GM19023 (cell line): Measurements from ENCODE around the gene ZPR1.
"Not testable (repeated sequence)": the region's sequence is repeated elsewhere in the genome, so short reads cannot be mapped to it uniquely, and the experiment has no call there.

ENCODE experiments used
- ATAC-seq: cut with Tn5 transposase; IDR thresholded peaks from one replicate; pipeline ENCODE4 v1.9.1; 2021; ENCODE audit warnings: mild to moderate bottlenecking, moderate library complexity; ENCODE audit not compliant: unreplicated experiment

The ZPR1 gene

DNA sequence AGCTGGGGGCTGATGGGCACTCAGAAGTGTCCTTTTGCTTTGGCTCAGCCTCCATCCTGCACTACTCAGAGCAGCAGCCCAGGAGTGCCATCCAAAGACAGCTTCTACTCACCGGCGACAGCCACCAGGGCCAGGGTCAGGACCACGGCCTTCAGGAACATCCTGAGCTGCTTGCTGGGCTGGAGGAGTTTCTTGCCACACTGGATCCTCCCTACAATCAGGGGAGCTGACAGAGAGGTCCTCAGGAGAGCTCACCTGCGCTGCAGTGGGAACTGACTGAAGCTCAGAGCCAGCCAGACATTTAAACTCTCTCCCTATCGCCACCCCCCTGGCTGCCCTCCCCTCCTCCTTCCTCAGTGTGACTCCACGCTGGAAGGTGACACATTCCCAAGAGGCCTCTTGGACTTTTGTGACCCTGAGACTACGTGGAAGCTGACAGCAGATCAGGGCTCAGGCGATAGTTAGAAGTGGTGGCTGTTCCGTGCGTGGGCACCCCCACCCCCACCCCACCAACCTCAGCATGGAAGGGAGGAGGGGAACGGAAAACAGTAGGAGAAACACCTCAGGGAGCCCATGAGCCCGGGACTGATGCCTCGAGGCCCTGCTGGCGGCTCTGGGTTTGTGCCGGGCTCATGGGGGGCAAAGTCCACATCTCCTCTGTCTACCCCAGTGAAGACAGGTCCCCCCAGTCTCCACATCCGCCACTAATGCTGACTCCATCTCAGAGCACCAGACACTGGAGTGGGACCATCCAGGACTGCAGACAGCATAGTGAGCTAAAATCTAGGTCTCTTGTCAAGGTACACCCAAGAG is 35.4 kb upstream of the ZPR1 start, which contains the start of gene APOA4:
TSS of gene APOA4 (minus strand) at position 274 of the 813 bp plus-strand sequence. CDS start at position 161, 113 bp downstream.
- no peak for ATAC-seq

DNA sequence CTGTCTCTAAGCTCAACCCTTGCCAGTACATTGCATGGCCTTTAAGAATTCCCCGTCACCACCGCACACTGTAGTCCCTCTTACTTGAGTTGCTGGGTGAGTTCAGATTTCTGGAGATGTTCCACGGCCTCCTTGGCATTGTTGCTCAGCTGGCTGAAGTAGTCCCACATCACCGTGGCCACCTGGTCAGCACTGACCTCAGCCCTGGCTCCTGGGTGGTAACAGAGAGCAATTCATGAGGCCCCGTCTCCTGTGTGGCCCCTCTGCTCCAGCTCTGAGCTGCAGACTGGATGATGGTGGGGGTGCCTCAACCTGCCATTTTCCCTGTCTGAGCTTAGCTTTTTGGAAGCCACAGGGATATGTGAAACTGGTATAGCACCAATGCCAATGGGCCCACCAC is 34.8 kb upstream of the ZPR1 start:
- no peak for ATAC-seq

DNA sequence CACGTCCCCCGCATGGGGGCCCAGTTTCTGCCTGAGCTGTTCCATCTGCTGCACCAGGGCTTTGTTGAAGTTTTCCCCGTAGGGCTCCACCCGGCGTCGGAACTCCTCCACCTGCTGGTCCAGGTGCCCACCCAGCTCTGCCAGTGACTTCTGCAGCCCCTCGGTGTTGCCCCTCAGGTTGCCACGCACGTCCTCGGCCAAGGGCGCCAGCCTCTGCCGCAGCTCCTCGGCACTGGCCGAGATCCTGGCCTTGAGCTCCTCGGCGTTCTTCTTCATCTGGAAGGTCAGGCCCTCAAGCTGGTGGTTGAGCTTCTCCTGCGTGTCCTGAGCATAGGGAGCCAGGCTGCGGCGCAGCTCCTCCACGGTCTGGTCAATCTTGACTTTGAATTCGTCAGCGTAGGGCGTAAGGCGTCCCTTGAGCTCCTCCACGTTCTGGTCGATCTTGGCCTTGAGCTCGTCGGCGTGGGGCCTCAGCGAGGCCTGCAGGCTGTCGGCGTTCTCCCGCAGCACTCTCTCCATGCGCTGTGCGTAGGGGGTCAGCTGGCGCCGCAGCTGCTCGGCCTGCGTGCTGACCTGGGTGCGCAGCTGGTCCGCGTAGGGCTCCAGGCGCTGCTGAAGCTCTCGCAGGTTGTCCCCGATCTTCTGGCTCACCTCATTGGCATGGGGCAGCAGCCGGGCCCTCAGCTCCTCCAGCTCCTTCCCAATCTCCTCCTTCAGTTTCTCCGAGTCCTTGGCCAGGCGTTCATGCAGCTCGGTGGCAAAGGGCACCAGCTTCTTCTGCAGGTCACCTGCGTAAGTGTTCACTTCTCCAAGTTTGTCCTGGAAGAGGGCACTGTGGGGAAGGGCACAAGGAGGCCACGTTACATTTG is 33.5 kb upstream of the ZPR1 start:
- no peak for ATAC-seq

DNA sequence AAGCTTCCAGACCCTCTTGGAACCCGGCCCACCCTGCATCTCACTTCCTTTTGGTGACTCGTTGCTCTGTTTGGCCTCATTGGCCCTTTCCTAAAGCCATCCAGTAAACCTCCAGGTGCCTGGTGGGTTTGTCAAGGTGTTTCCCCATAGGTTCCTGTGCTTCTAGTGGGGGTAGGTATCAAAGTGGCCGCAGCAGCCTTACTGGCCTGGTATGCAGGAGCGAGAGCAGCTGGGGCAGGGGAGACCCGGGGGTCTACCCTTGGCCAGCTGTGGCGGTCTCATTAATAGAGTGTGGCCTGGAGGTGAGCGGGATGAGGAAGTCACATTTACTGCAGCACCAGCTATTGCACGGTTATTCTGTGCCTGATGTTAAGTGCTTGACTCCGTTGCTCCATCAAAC is 31.2 kb upstream of the ZPR1 start:
- ATAC-seq, result no peak

DNA sequence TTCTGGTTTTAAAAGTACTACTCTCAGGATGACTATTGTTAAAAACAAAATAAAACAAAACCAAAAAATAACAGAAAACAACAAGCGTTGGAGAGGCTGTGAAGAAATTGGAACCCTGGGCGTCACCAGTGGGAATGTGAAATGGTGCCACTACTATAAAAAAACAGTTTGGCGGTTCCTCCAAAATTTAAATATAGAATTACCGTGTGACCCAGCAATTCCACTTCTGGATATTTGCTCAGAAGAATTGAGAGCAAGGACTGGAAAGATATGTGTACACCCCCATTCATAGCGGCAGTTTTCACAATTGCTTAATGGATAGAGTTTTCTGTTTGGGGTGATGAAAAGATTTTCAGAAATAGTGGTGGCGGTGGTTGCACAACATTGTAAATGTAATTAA is 26.7 kb upstream of the ZPR1 start:
- no peak for ATAC-seq

DNA sequence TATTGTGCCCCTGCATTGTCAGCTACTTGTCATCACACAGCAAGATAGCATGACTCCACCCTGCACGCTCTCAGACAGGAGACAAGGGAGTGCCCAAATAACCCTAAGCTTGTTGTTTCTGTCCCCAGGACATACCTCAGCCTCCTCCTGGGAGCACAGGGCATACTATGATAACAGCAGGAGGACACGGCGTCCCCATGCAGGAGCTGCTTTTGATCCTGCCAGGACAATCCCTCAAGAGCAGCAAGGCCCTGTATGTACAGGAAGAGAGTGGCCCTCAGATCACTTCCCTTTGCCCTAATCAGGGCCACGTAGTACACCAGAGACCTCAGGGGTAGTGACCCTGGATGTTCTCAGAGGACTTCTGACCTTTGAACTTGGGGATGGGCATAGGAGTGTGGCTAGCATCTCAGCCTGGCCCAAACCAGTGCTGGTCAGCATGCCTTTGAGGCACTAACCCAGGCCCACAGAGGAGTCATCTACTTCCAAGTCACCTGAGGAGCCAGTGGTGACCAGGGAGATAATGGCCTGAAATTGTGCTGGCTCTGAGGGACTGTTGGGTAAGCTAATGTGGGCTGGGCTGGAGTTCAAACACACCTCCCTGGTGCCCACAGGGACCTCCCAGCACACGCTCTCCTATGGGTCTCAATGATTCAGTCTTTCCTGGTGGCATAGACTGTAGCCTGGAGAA is 26.1 kb upstream of the ZPR1 start:
- ATAC-seq, result no peak

DNA sequence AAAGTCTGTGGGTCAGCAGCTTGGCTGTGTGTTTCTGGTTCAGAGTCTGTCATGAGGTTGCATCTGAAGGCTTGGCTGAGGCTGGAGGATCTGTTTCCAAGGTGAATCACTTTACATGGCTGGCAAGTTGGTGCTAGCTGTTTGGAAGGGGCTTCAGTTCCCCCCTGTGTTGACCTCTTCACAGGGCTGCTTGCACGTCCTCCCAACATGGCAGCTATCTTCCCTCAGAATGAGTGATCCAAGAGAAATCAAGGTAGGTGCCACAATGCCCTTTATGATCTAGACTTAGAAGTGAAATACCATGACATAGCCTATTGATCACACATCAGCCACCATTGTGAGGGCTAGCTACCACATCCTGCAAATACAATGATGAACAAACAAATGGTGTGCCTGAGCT is 25.3 kb upstream of the ZPR1 start:
- ATAC-seq, result no peak

DNA sequence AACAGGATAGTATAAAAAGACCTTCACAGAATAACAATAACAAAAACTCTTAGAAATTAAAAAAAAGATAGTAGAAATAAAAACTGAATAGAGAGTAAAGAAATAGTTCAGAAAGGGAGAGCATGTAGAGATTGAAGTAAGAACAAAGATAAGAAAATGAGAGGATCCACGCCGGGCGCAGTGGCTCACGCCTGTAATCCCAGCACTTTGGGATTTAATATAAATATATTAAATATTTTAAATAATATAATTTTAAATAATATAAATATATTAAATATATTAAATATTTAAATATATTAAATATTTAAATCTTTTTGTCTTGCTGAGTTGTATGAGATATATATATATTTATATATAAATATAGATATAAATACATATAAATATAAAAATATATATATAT is 24.3 kb upstream of the ZPR1 start:
- no peak for ATAC-seq

DNA sequence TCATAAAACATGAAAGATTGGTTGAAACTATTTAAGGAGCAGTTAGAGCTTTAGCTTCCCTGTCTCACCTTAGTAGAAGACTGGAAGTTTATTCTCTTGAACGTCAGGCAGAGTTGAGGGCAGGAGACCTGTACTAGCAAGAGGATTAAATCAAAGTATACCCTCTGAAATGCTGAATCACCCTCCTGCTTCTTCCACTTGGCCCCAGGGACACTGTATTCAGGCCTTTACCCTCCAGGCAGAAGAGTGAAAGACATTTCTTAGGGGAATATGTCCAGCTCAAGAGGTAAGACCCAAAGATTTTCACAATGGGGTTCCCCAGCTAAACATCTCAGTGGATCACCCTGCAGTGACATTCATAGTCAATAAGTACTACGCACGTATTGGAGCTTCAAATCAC is 23.4 kb upstream of the ZPR1 start:
- no peak for ATAC-seq

DNA sequence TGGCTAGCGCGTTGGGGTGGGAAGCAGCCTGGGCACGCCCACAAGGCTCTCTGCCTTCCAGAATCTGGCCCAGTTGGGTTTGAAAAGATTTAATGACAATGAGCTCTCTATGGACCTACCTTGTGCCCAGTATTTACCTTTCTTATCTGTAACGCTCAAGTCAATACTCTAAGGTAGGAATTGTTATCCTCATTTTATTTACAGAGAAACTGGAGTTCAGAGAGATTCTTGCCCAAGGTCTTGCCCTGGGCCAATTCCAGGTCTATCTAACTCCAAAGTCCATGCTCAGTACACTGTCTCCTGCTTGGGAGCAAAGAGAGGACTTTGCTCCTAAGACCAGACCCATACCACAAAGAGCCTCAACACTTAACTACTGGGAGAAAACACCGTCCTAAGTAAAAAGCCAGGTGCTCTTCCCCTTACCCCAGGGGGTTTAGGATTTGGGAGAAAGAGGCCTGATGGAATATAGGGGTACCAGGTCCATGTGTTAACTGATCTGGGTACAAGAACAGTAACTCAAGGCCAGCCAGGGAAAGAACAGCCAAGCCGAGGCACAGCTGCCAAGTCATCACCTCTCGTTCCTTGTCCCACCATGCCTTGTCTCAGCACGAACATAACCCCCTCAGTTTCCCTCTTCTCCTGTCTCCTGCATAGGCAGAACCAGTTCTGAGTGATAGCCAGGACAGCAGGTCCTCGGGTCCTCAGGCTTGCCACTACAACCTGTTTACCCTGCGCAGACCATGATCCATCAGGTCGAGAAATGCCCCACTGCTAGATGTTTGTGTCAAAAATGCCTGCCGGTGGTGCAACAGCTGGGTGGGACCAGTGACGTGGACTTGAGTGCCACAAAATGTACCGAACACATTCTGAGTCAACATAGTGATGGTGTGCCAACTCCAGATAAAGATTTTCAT is 20.7 kb upstream of the ZPR1 start:
- ATAC-seq, result no peak

DNA sequence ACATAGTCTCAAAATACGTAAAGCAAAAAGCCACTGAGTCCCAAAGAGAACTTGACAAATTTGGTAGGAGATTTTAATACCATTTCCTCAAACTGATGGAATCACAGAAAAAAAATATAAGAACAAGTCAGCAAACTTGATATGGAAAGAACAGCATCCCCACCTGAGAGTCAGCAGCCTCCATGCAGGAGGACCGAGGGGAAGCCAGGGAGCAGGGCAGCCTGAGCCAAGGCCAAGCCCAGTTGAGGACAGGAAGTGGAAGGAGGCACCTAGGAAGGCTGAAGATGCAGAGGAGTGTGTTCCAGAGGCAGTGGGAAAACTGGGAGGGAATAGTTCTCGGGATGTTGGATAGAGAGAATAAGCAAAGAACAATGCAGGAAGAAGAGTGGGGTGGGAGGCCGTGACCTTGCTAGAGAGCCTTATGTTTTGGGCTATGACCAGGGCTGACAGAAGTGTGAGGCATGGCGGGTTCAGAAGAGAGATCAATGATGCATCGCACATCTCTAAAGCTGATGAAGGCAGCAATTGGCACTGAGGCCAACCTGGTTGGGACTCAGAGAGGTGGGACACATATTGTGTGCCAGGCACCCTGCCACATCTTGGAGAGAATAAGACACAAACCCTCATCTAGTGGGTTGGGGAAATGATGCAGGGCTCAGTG is 19.9 kb upstream of the ZPR1 start:
- ATAC-seq, result no peak

DNA sequence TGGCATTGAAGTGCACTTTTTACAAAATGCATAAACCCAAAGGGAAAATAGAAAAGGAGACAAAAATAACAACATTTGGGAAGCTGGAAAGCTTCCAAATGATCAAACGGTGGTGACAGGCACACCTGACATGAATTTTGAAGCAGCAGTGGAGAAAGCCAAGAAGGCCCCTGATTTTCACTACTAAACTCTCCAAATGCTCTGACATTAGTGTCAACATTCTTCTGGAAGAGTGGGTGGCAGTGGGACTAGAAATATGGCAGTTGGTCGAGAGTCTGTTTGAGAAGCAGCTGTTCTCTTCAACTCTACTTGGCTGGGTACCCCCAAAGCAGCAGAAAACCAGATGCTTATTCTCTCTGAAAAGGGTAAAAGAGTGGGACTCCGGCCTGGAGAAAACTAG is 16.2 kb upstream of the ZPR1 start:
- ATAC-seq, result no peak

DNA sequence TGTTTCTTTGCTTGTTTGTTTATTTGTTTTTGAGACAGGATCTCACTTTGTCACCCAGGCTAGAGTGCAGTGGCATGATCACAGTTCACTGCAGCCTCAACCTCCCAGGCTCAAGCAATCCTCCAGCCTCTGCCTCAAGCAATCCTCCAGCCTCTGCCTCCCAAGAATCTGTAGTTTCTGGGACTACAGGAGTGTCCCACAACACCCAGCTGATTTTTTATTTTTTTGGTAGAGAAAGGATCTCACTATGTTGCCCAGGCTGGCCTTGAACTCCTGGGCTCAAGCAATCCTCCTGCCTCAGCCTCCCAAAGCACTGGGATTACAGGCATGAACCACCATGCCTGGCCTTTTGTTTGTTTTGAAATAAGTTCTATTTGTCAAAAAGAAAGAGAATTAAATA is 13.8 kb upstream of the ZPR1 start:
- not testable (repeated sequence) for ATAC-seq

DNA sequence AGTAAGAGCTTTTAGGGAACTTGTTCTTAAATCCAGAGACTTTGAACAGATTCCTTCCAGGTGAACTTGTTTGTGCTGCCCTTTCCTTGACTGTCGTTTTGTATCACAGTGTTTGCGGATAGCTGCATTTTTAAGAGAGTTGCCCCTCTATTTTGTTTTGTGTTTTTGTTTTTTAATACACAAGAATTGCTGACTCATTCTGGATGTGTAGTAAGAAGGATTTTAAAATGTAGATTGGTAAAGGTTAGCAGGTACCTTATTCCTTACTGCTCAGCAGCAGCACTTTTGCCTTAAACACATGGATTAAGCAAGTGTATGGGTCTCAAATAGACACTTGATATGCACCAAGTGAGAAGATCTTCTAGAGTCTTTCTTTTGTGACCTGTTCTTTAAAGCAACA is 12.8 kb upstream of the ZPR1 start:
- ATAC-seq, result no peak

DNA sequence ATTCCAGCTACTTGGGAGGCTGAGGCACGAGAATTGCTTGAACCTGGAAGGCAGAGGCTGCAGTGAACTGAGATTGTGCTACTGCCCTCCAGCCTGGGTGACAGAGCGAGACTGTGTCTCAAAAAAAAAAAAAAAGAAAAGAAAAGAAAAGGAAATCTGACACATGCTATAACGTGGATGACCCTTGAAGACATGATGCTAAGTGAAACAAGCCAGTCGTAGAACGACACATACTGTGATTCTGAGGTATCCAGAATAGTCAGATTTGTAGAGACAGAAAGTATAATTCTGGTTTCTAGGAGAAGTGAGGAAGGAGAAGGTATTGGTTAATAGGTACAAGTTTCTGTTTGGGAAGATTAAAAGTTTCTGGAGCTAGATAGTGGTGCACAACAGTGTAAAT is 10.5 kb upstream of the ZPR1 start:
- no peak for ATAC-seq

DNA sequence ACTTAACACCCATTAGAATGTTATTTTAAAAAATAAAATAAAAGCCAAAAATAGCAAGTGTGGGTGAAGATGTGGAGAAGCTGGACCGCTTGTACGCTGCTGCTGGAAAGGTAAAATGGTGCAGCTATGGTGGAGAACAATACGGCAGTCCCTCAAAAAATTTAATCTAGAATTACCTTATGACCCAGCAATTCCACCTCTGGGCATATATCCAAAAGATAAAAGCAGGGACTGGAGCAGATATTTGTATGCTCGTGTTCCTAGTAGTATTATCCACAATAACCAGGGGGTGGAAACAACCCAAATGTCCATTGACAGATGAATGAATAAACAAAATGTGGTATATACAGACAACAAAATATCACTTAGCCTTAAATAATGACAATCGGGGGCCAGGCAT is 10.0 kb upstream of the ZPR1 start:
- no peak for ATAC-seq

DNA sequence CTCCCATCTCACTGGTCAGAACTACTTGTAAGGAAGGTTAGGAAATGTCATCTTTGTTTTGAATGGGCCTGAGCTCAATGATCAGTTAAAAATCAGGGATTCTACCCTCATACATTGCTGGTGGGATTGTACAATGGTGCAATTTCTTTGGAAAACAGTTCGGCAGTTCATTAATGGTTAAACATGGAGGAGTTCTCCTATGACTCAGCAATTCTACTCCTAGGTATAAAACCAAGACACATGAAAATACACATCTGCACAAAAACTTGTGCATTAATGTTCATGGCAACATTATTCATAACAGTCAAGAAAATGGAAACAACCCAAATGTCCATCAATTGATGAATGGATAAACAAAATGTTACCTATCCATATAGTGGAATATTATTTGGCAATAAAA is 8.7 kb upstream of the ZPR1 start:
- ATAC-seq, result no peak

DNA sequence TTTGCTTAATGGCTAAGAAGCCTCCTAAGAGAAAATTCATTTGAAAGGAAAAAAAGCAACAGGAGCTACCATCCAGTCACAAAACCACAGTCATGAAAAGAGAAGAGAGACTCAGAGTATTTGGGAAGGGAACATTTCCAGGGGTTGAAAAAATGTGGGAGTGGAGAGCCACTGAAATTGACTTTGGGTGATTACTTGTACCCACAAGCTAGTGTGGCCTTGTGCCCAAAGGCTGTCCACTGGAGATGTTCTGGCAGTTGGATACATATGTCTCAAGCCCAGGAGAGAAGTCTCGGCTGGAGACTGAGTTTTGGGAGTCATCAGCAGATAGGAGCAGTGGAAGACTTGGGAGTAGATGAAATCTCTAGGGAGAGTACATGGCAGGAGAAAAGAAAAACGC is 7.0 kb upstream of the ZPR1 start:
- no peak for ATAC-seq

DNA sequence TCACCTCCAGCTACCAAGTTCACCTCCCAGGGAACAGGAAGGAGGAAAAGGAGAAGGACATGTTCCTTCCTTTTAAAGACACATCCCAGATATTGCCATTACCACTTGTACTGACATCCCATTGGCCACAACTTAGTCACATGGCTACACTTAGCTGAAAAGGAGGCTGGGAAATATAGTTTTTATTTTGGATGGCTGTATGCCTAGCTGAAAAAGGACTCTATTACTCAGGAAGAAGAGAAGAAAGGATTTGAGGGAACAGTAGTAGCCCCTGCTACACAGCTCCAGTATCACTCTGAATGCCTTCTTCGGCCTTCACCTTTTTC is 5.9 kb upstream of the ZPR1 start:
- ATAC-seq, result no peak
